Osteocyte (in vitro differentiated cells): Measurements from ENCODE around the gene TOGARAM2. TPM values are rescaled to one million over a fixed set of nuclear protein-coding genes. Genes with fewer than 3 reads are reported as not detected.

Experiments
- DNase-seq: peaks from one replicate; pipeline ENCODE4 v3.0.0; 2021; ENCODE audit warnings: mixed read lengths; ENCODE audit not compliant: unreplicated experiment; ENCODE audit errors: extremely low spot score
- H3K27ac Mint-ChIP-seq: one replicate; pipeline ENCODE4 v1.8.0; 2021; ENCODE audit warnings: mild to moderate bottlenecking, mixed read lengths; ENCODE audit not compliant: unreplicated experiment
- H3K27me3 Mint-ChIP-seq: one replicate; pipeline ENCODE4 v1.8.0; 2021; ENCODE audit warnings: mixed read lengths; ENCODE audit not compliant: unreplicated experiment
- H3K36me3 Mint-ChIP-seq: one replicate; pipeline ENCODE4 v1.8.0; 2021; ENCODE audit warnings: mixed read lengths; ENCODE audit not compliant: unreplicated experiment
- H3K4me1 Mint-ChIP-seq: one replicate; pipeline ENCODE4 v1.8.0; 2021; ENCODE audit warnings: mixed read lengths; ENCODE audit not compliant: unreplicated experiment
- H3K4me3 Mint-ChIP-seq: one replicate; pipeline ENCODE4 v1.8.0; 2021; ENCODE audit warnings: mild to moderate bottlenecking, moderate library complexity, mixed read lengths; ENCODE audit not compliant: unreplicated experiment
- H3K9me3 Mint-ChIP-seq: one replicate; pipeline ENCODE4 v1.8.0; 2021; ENCODE audit warnings: mixed read lengths; ENCODE audit not compliant: unreplicated experiment
- total RNA-seq: library from RNA; stranded (reverse); gene quantifications from 2 replicates; pipeline ENCODE4 v1.2.1, GENCODE V29; 2021
- TF ChIP-seq, protein P1 (sequence below): fragments of 200-600 bp; sonication (generic); IDR thresholded peaks from 2 replicates; pipeline ENCODE4 v1.5.0; 2021; ENCODE audit warnings: antibody characterized with exemption, mild to moderate bottlenecking, moderate library complexity

Gene TOGARAM2
- total RNA-seq, 1 donor from 2014 or later = not detected

DNA sequence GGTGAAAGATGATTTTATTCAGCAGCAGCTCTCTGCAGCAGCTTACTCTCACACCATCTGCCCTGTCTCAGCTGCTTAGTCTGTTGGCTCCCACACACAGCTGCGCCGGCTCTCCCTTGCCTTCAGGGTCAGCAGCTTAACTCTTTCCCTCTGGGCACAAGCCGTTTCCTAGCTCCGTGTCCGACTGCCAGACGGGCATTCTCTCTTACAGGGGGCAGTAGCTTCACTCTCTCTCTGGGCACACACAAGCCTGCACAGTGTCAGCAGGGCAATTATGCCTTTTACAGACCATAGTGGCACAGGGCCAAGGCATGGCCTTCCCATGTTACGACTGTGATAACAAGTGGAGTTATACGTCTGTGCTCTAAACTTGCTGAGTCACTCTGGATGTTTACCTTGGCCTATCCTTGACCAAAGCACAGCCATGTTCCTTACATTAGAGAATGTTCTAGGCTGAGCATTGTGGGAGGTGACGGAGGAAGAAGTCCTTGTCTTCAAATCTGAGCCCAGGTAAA lies 61.5 kb downstream of the TOGARAM2 start:
- Mint-ChIP-seq H3K9me3 (no peaks in the 10 kb centered on the region), H3K4me3 (no peak overlapping the region), H3K27ac (no peak overlapping the region), H3K4me1 (peaks cover 6% of the 10 kb centered on the region), H3K27me3 (peaks cover 14% of the 10 kb centered on the region), H3K36me3 (no peaks in the 10 kb centered on the region)
- TF ChIP-seq, protein P1, sequence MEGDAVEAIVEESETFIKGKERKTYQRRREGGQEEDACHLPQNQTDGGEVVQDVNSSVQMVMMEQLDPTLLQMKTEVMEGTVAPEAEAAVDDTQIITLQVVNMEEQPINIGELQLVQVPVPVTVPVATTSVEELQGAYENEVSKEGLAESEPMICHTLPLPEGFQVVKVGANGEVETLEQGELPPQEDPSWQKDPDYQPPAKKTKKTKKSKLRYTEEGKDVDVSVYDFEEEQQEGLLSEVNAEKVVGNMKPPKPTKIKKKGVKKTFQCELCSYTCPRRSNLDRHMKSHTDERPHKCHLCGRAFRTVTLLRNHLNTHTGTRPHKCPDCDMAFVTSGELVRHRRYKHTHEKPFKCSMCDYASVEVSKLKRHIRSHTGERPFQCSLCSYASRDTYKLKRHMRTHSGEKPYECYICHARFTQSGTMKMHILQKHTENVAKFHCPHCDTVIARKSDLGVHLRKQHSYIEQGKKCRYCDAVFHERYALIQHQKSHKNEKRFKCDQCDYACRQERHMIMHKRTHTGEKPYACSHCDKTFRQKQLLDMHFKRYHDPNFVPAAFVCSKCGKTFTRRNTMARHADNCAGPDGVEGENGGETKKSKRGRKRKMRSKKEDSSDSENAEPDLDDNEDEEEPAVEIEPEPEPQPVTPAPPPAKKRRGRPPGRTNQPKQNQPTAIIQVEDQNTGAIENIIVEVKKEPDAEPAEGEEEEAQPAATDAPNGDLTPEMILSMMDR = no peak
- DNase-seq = no peak

DNA sequence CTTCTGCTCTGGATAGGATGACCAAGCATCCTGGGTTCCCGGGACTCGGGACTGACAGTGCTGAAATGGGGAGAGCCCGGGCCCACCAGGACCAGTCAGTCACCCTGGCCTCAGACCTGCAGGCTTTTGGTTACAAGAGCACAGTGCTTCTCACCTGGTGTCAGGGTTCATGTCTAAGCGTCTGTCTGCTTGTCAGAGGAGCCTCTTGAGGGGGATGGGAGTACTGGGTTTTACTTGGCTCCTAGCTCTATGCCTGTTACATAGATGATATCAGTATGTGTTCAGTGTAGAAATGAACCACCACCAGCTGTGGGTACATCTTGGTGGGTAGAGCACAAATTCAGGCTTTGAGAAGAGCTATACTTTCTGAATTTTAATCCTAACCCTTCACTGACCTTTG lies 63.4 kb downstream of the TOGARAM2 start:
- no peaks in the 10 kb centered on the region for H3K9me3 Mint-ChIP-seq
- peaks cover 14% of the 10 kb centered on the region for H3K27me3 Mint-ChIP-seq
- no peak for DNase-seq
- no peaks in the 10 kb centered on the region for H3K36me3 Mint-ChIP-seq
- H3K27ac Mint-ChIP-seq = no peak overlapping the region
- H3K4me1 Mint-ChIP-seq = peaks cover 6% of the 10 kb centered on the region
- TF ChIP-seq, protein P1 = no peak
- H3K4me3 Mint-ChIP-seq = no peak overlapping the region

DNA sequence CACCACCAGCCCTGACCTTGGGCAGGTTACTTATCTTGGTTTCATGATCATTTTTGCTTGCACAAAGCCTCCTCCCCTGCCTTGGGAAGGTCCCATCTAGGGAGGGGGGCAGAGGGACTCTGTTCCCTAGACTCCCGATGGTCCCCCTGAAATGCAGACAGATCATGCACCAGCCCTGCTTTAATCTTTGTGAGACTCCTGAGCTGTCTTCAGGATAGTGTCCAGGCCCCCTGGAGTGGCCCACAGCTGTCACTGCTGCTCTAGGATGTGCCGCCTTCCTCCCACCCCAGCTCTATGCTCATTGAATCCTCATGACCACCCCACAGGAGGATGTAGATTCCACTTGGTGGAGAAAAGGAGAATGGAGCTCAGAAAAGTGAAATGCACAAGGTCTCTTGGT lies 65.2 kb downstream of the TOGARAM2 start:
- Mint-ChIP-seq H3K4me1 (peaks cover 6% of the 10 kb centered on the region), H3K27me3 (peaks cover 18% of the 10 kb centered on the region), H3K36me3 (no peaks in the 10 kb centered on the region), H3K27ac (no peak overlapping the region), H3K9me3 (no peaks in the 10 kb centered on the region), H3K4me3 (no peak overlapping the region)
- TF ChIP-seq, protein P1 = no peak
- no peak for DNase-seq

DNA sequence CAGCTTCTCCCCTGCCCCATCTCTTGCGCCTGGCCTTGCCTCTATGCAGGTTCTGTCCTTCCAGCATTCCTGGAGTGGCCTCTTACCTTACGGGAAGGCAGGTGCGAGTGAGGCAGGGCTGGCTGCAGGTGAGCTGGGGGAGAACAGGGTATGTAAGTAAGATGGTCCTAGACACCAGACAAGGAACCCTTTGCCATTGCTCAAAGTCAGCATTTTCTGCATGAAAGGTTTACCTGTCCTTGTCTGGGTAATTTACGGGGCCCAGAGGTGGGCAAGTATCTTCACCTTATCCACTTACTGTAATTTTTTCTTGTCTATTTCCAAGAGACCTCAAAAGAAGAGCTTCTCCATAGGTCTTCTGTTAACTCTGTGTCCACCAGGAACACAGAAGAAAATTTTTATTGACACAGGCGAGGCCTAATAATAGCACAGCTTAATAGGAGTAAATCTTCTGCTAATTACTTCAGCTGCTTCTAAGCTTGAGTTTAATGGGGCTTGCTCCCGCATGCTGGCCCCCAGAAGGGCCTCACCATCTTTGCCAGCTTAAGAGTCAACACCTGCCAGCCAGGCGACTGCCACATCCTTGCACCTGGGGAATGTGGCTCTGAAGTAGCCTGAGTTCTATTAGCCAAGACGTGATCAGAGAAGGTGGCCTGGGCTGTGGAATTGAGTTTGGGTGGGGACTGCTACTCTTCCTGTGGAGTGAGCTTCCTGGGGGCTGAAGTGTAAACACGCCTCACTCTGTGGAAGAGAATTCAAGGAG lies 66.2 kb downstream of the TOGARAM2 start:
- no peaks in the 10 kb centered on the region for H3K9me3 Mint-ChIP-seq
- no peaks in the 10 kb centered on the region for H3K36me3 Mint-ChIP-seq
- H3K4me3 Mint-ChIP-seq = no peak overlapping the region
- H3K27me3 Mint-ChIP-seq = peaks cover 18% of the 10 kb centered on the region
- TF ChIP-seq, protein P1 = no peak
- H3K4me1 Mint-ChIP-seq = peaks cover 5% of the 10 kb centered on the region
- no peak overlapping the region for H3K27ac Mint-ChIP-seq
- DNase-seq = no peak

DNA sequence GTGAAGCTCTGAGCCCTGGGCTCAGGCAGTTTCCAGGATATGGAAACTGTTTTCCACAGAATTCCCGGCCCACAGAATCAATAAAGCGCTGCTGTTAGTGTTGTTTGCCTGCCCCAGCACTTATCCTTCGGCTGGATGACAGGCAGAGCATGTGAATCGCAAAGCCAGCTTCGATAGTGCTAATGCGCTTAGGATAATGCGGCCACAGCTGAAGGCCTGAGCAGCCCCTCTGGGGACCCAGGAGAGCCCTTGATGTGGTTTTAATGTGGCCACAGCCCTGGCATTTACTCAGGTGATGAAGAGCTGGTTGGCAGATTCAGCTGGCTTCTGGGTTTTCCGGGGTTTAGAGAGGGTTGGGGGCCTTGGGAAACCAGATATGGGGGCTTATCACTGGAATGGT lies 69.5 kb downstream of the TOGARAM2 start:
- TF ChIP-seq, protein P1 = no peak
- peaks cover 5% of the 10 kb centered on the region for H3K4me1 Mint-ChIP-seq
- H3K4me3 Mint-ChIP-seq = no peak overlapping the region
- H3K36me3 Mint-ChIP-seq = no peaks in the 10 kb centered on the region
- H3K9me3 Mint-ChIP-seq = no peaks in the 10 kb centered on the region
- no peak for DNase-seq
- H3K27me3 Mint-ChIP-seq = peaks cover 13% of the 10 kb centered on the region
- H3K27ac Mint-ChIP-seq = no peak overlapping the region
